Ishikawa (cell line): ENCODE measurements around the gene GPRASP3.

ENCODE experiments used
- CEBPB ChIP-seq: IDR thresholded peaks from 2 replicates; pipeline ENCODE4 v1.6.1; 2012
- CREB1 ChIP-seq: IDR thresholded peaks from 2 replicates; pipeline ENCODE4 v1.6.1; 2012; ENCODE audit warnings: low read depth
- EP300 ChIP-seq: IDR thresholded peaks from 2 replicates; pipeline ENCODE4 v1.6.1; 2012; ENCODE audit warnings: borderline replicate concordance
- FOXM1 ChIP-seq: IDR thresholded peaks from 2 replicates; pipeline ENCODE4 v1.6.1; 2012; ENCODE audit warnings: low read depth, borderline replicate concordance
- MAX ChIP-seq: IDR thresholded peaks from 2 replicates; pipeline ENCODE4 v1.6.1; 2012
- REST ChIP-seq: IDR thresholded peaks from 2 replicates; pipeline ENCODE4 v1.6.1; 2012; ENCODE audit warnings: low read depth, mild to moderate bottlenecking
- TEAD4 ChIP-seq: IDR thresholded peaks from 2 replicates; pipeline ENCODE4 v1.6.1; 2012
- YY1 ChIP-seq: IDR thresholded peaks from 2 replicates; pipeline ENCODE4 v1.6.1; 2012; ENCODE audit warnings: low read depth
- ZBTB7A ChIP-seq: IDR thresholded peaks from 2 replicates; pipeline ENCODE4 v1.6.1; 2012; ENCODE audit warnings: low read depth

DNA sequence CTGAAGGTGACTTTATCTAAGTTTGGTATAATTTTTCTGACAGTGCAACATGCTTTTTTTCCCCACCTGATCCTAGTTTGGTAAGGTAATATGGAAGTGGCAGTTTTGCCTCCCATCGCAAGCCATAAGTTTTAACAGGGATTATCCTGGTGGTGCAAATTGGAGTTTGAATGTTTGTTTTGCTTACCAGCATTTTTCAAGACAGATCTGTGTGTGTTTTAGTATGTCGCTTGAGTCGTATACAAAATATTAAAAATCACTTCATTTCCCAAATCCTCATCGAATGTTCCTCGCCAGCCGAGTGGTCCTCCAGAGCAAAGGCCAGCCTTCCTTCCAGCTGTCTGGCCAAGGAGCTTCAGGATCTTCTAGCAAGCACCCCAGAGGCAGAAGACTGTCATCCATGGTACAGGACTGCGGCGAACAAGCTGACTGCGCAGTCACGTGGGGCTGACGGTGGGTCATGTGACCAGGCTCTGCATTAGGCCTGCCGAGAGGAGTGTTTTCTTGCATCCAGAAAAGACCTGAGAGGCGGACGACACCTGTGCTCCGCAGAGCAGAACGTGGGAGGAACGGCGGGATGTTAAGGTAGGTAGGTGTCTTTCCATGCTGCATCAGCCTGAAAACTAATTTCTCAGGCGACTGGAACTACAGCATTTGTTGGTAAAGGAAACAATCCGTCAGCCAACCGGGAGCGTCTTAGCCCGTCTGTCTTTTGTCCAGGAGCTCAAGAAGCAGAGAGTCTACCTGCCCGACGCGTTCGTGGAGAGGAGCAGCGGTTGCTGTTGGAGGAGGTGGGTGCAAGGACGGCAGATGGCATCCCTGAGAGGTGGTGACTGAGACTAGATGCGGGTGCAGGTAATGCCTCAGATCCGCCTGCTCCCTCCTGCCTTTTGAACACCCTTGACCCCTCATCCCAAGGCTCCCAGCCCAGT, at the start of gene GPRASP3:
- TF ChIP-seq FOXM1 (no peak), ZBTB7A (no peak), MAX (peak; percentile 79), REST (no peak), CEBPB (no peak), EP300 (no peak), CREB1 (no peak), TEAD4 (no peak), YY1 (peak; percentile 79)
